OCI-LY7 (cell line): ENCODE measurements around the gene ZFR. TPM values are rescaled to one million over a fixed set of nuclear protein-coding genes. Genes with fewer than 3 reads are reported as not detected.

ENCODE experiments used
- BruUV-seq: library from RNA; stranded (reverse); fragments of 400-500 nt; replicated peaks from 2 replicates; lab custom pipeline; 2021; lab: Mats Ljungman, UMichigan
- CTCF ChIA-PET: fragments of 300-600 bp; sonication (Branson Sonifier 250); formaldehyde crosslinking; loops from one replicate; lab custom pipeline; 2022; ENCODE audit warnings: antibody characterized with exemption; ENCODE audit not compliant: unreplicated experiment; lab: Charles Lee
- POLR2A ChIA-PET: fragments of 300-600 bp; sonication (Branson Sonifier 250); formaldehyde crosslinking; loops from one replicate; lab custom pipeline; 2022; ENCODE audit warnings: antibody characterized with exemption; lab: Charles Lee
- DNase-seq: peaks from one replicate; pipeline ENCODE4 v3.0.0-alpha.2; 2015; ENCODE audit warnings: low spot score
- H2AFZ ChIP-seq: fragments of 200-600 bp; sonication (generic), shearing (Covaris generic); 2 replicates; pipeline ENCODE4 v1.6.1; 2014; ENCODE audit warnings: mild to moderate bottlenecking, antibody characterized with exemption, low read length, moderate library complexity
- H3K27ac ChIP-seq: fragments of 200-600 bp; sonication (generic); 2 replicates; pipeline ENCODE4 v1.5.1; 2014; ENCODE audit warnings: mixed run types, low read depth, mild to moderate bottlenecking, moderate library complexity, low read length, inconsistent platforms; ENCODE audit not compliant: poor library complexity, severe bottlenecking
- H3K36me3 ChIP-seq: fragments of 200-600 bp; sonication (generic); 2 replicates; pipeline ENCODE4 v1.6.1; 2014; ENCODE audit warnings: mild to moderate bottlenecking, antibody characterized with exemption, low read length, moderate library complexity, mixed read lengths; ENCODE audit not compliant: insufficient read depth
- H3K4me1 ChIP-seq: fragments of 200-600 bp; sonication (generic); 2 replicates; pipeline ENCODE4 v1.5.1; 2014; ENCODE audit warnings: mild to moderate bottlenecking, low read length; ENCODE audit not compliant: insufficient read depth, poor library complexity, severe bottlenecking
- H3K4me2 ChIP-seq: fragments of 200-600 bp; sonication (generic); 2 replicates; pipeline ENCODE4 v1.6.1; 2014; ENCODE audit warnings: mild to moderate bottlenecking, low read length
- H3K4me3 ChIP-seq: fragments of 200-600 bp; sonication (generic); 2 replicates; pipeline ENCODE4 v1.5.1; 2014; ENCODE audit warnings: mild to moderate bottlenecking, low read depth, low read length; ENCODE audit not compliant: poor library complexity, severe bottlenecking
- H3K79me2 ChIP-seq: fragments of 200-600 bp; sonication (generic); 2 replicates; pipeline ENCODE4 v1.6.1; 2016; ENCODE audit warnings: low read depth, mild to moderate bottlenecking, low read length, moderate library complexity, mixed read lengths; ENCODE audit not compliant: insufficient read depth
- H3K9me2 ChIP-seq: fragments of 200-600 bp; sonication (generic); 2 replicates; pipeline ENCODE4 v1.6.1; 2016; ENCODE audit warnings: mild to moderate bottlenecking, low read length, mixed read lengths; ENCODE audit not compliant: insufficient read depth
- H3K9me3 ChIP-seq: fragments of 200-600 bp; sonication (generic); 2 replicates; pipeline ENCODE4 v1.6.1; 2014; ENCODE audit warnings: mild to moderate bottlenecking, mixed run types, low read length, mixed read lengths
- H4K20me1 ChIP-seq: fragments of 200-600 bp; sonication (generic); 2 replicates; pipeline ENCODE4 v1.6.1; 2014; ENCODE audit warnings: mild to moderate bottlenecking, antibody characterized with exemption, low read length, moderate library complexity, mixed read lengths; ENCODE audit not compliant: insufficient read depth
- EZH2phosphoT487 ChIP-seq: fragments of 200-600 bp; sonication (generic); IDR thresholded peaks from 2 replicates; pipeline ENCODE4 v1.6.1; 2018; ENCODE audit warnings: low read depth, borderline replicate concordance, mild to moderate bottlenecking, mixed run types, antibody characterized with exemption, low read length, moderate library complexity, mixed read lengths
- intact Hi-C: fragments of 100-400 bp; cut with micrococcal nuclease; formaldehyde crosslinking; loops from one replicate; pipeline ENCODE4 v1.10.0; 2022; ENCODE audit not compliant: unreplicated experiment
- total RNA-seq, 2 experiments: library from RNA; depleted of rRNA in 1 of 2; stranded (reverse); fragments of >200 nt in 1 of 2; shearing (Covaris generic) in 1 of 2; gene quantifications; 2 replicates each; pipeline ENCODE4 v1.2.3, GENCODE V29; 2014 to 2022
- TF ChIP-seq, protein P1 (sequence below): fragments of 200-600 bp; sonication (generic); conservative IDR thresholded peaks from 2 replicates; pipeline ENCODE4 v1.5.1; 2014; ENCODE audit warnings: mild to moderate bottlenecking, antibody characterized with exemption, low read length, moderate library complexity, mixed read lengths

ZFR gene
- total RNA-seq, 2 experiments from 2014 or later = 54.8 to 63.4 TPM

DNA sequence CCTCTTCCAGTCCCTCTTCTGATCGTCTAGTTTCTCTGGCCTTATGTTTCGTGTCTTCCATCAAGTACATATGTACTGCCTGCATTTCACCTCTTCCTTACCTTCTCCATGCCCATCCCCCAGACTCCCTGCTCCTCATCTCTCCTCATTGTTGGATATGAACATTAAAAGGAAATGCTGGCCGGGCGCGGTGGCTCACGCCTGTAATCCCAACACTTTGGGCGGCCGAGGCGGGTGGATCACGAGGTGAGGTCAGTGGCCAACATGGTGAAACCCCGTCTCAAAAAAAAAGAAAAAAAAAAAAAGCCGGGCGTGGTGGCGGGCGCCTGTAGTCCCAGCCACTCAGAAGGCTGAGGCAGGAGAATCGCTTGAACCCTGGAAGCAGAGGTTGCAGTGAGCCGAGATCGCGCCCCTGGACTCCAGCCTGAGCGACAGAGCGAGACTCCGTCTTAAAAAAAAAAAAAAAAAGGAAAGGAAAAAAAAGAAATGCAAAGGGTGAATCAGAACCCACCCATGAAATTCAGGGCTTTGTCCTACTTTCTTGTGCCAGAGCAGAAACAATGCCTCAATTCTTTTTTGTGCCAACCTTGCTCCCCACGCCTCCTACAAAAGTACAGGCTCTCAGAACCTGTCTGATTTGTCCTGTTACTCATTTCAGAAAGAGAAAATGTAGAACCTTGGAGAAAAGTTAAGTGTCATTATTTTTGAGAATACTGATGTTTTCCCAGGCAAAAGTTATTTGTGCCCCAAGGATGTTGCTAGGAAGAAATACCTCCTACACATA, 1.5 kb upstream of the ZFR start:
- no peak overlapping the region for H3K4me2 ChIP-seq
- H4K20me1 ChIP-seq = peaks cover 16% of the 10 kb centered on the region; the same call in 1 of the 2 replicates
- no peaks in the 10 kb centered on the region for H3K9me3 ChIP-seq
- no peaks in the 10 kb centered on the region for H3K9me2 ChIP-seq
- H3K79me2 ChIP-seq = peaks cover 27% of the 10 kb centered on the region
- intact Hi-C loops = loop anchor here (2.0 kb wide), 1 partner anchor 139 kb away; the partner anchor contains the start of gene SUB1
- BruUV-seq = no TSS peak
- H3K27ac ChIP-seq = no peak overlapping the region
- peaks cover 17% of the 10 kb centered on the region for H3K4me1 ChIP-seq
- ChIA-PET POLR2A (no interaction called here), CTCF (no interaction called here)
- TF ChIP-seq, protein P1, sequence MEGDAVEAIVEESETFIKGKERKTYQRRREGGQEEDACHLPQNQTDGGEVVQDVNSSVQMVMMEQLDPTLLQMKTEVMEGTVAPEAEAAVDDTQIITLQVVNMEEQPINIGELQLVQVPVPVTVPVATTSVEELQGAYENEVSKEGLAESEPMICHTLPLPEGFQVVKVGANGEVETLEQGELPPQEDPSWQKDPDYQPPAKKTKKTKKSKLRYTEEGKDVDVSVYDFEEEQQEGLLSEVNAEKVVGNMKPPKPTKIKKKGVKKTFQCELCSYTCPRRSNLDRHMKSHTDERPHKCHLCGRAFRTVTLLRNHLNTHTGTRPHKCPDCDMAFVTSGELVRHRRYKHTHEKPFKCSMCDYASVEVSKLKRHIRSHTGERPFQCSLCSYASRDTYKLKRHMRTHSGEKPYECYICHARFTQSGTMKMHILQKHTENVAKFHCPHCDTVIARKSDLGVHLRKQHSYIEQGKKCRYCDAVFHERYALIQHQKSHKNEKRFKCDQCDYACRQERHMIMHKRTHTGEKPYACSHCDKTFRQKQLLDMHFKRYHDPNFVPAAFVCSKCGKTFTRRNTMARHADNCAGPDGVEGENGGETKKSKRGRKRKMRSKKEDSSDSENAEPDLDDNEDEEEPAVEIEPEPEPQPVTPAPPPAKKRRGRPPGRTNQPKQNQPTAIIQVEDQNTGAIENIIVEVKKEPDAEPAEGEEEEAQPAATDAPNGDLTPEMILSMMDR = no peak
- TF ChIP-seq EZH2phosphoT487 = no peak
- no peak overlapping the region for H2AFZ ChIP-seq
- no peak overlapping the region for H3K4me3 ChIP-seq
- H3K36me3 ChIP-seq = peaks cover 14% of the 10 kb centered on the region
- DNase-seq = no peak

DNA sequence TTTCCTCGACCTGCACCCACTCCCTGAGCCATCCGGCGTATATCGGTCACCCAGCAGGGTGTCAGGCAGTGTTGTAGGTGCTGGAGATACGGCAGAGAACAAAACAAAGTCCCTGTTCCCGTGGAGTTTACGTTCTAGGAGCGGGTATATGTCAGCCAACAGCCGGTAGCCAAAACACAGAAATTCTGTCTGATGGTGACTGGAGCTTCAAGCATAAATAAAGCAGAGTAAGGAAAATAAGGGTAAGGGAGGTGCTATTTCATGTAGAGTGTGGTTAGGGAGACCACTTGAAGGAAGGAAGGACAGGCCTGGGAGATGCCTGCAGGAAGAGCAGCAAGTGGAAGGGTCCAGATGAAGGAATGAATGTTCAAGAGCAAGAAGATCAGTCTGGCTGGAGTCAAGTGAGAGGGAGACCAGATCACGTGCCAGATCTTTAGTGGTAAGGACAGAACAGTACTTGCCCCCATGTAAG, 783 bp upstream of the ZFR start:
- CTCF ChIA-PET = no interaction called here
- no peak overlapping the region for H2AFZ ChIP-seq
- peak overlapping the region; percentile 41; the same call in 1 of the 2 replicates for H3K4me2 ChIP-seq
- no peak overlapping the region for H3K4me3 ChIP-seq
- TF ChIP-seq, protein P1 = no peak
- no peak for TF ChIP-seq EZH2phosphoT487
- no peak for DNase-seq
- peaks cover 34% of the 10 kb centered on the region for H3K79me2 ChIP-seq
- no TSS peak for BruUV-seq
- no peak overlapping the region for H3K27ac ChIP-seq
- H3K9me3 ChIP-seq = no peaks in the 10 kb centered on the region
- H3K4me1 ChIP-seq = peaks cover 17% of the 10 kb centered on the region
- POLR2A ChIA-PET = interaction anchor here (0.6 to 1.0 kb wide), 2 partner anchors 139 to 578 kb away, joined by 3 read pairs; no protein-coding TSS in a partner anchor
- H4K20me1 ChIP-seq = peaks cover 16% of the 10 kb centered on the region; the same call in 1 of the 2 replicates
- peaks cover 21% of the 10 kb centered on the region for H3K36me3 ChIP-seq
- H3K9me2 ChIP-seq = no peaks in the 10 kb centered on the region
- intact Hi-C loops = loop anchor here (2.0 kb wide), 1 partner anchor 139 kb away; the partner anchor contains the start of gene SUB1
